DOHH2 (cell line): Measurements from ENCODE around the gene SGTA.

ENCODE experiments used
- EZH2phosphoT487 ChIP-seq: fragments of 200-600 bp; sonication (generic); IDR thresholded peaks from 2 replicates; pipeline ENCODE4 v1.6.1; 2017; ENCODE audit warnings: borderline replicate concordance, mild to moderate bottlenecking, antibody characterized with exemption, low read length, moderate library complexity, mixed read lengths
- TF ChIP-seq, protein P1 (sequence below): fragments of 200-600 bp; sonication (generic); IDR thresholded peaks from one replicate; pipeline ENCODE4 v1.5.1; 2014; ENCODE audit warnings: antibody characterized with exemption, mild to moderate bottlenecking, low read depth, low read length; ENCODE audit not compliant: poor library complexity, severe bottlenecking

GRCh38 chr19:2796659-2797266, 13.7 kb upstream of the SGTA start:
- TF ChIP-seq, protein P1, sequence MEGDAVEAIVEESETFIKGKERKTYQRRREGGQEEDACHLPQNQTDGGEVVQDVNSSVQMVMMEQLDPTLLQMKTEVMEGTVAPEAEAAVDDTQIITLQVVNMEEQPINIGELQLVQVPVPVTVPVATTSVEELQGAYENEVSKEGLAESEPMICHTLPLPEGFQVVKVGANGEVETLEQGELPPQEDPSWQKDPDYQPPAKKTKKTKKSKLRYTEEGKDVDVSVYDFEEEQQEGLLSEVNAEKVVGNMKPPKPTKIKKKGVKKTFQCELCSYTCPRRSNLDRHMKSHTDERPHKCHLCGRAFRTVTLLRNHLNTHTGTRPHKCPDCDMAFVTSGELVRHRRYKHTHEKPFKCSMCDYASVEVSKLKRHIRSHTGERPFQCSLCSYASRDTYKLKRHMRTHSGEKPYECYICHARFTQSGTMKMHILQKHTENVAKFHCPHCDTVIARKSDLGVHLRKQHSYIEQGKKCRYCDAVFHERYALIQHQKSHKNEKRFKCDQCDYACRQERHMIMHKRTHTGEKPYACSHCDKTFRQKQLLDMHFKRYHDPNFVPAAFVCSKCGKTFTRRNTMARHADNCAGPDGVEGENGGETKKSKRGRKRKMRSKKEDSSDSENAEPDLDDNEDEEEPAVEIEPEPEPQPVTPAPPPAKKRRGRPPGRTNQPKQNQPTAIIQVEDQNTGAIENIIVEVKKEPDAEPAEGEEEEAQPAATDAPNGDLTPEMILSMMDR: no peak
- no peak for TF ChIP-seq EZH2phosphoT487
